Stomach (tissue), 4 donors: ENCODE results near the gene PPP1R16B.

ENCODE experiments used
- EP300 ChIP-seq: sonication (generic); formaldehyde crosslinking; IDR thresholded peaks from one replicate; pipeline ENCODE4 v1.6.1; 2017; ENCODE audit warnings: antibody characterized with exemption
- TF ChIP-seq, protein P1 (sequence below), 7 experiments: fragments of 450-650 bp in 4 of 7; fragments of 200-600 bp in 3 of 7; sonication (generic) in 3 of 7; IDR thresholded peaks; one replicate each; pipeline ENCODE4 v1.5.1; 2016 to 2019; ENCODE audit warnings: antibody characterized with exemption in 7 of 7, control low read depth in 2 of 7, mild to moderate bottlenecking in 1 of 7

DNA sequence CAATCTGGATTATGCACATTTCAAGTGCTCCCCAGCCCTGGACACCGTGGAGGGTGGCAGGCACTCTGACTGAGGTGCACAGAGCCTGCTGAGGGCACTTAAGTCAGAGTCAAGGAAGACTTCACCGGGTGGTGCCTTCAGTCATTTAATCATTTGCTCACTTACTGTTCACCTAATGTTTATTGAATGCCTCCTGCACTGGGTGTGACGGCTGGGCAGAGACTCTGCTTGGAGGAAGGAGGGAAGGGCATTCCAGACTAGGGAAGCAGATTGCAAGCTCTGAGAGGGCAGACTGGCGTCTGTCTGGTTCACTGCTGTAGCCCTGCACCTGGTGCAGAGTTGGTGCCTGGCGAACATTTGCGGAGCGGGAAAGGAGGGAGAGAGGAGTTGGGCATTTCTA lies 66.5 kb downstream of the PPP1R16B start:
- TF ChIP-seq, protein P1, sequence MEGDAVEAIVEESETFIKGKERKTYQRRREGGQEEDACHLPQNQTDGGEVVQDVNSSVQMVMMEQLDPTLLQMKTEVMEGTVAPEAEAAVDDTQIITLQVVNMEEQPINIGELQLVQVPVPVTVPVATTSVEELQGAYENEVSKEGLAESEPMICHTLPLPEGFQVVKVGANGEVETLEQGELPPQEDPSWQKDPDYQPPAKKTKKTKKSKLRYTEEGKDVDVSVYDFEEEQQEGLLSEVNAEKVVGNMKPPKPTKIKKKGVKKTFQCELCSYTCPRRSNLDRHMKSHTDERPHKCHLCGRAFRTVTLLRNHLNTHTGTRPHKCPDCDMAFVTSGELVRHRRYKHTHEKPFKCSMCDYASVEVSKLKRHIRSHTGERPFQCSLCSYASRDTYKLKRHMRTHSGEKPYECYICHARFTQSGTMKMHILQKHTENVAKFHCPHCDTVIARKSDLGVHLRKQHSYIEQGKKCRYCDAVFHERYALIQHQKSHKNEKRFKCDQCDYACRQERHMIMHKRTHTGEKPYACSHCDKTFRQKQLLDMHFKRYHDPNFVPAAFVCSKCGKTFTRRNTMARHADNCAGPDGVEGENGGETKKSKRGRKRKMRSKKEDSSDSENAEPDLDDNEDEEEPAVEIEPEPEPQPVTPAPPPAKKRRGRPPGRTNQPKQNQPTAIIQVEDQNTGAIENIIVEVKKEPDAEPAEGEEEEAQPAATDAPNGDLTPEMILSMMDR (IDR thresholded peaks at IDR 0.05): no peak
- no peak for TF ChIP-seq EP300
